ENCODE measurements around the gene KCNJ1. TPM values are rescaled to one million over a fixed set of nuclear protein-coding genes. Genes with fewer than 3 reads are reported as not detected.

Gene KCNJ1
- polyA plus RNA-seq, 1 of the 3 experiments (the other 2 are of a cell fraction) = not detected

GRCh38 chr11:128857341-128857740, 9.8 kb downstream of the KCNJ1 start:
- Histone ChIP-seq H2AFZ (ENCODE audit: low read depth) (no peak overlapping the region), H3K9me3 (no peaks in the 10 kb centered on the region), H3K27me3 (ENCODE audit: insufficient read depth) (no peaks in the 10 kb centered on the region), H3K4me1 (ENCODE audit: control insufficient read depth in 1 of 2, insufficient read depth in 2 of 2, low read depth in 1 of 2, low read length in 1 of 2) (peaks cover 0 to 5% of the 10 kb centered on the region in 2 experiments; a peak in 3 of 4 replicates), H3F3A (replicated peaks; ENCODE audit: insufficient read depth) (peaks cover under 1% of the 10 kb centered on the region), H3K4me3 (ENCODE audit: low read depth in 2 of 2, low read length in 1 of 2) (no peak overlapping the region), H4K20me1 (ENCODE audit: insufficient read depth) (no peaks in the 10 kb centered on the region), H3K9me2 (no peaks in the 10 kb centered on the region), H3K4me2 (no peak overlapping the region), H3K27ac (ENCODE audit: low read depth in 2 of 2, low read length in 1 of 2) (no peak overlapping the region), H3K36me3 (replicated peaks in 1 of 2; ENCODE audit: control insufficient read depth in 1 of 2, insufficient read depth in 2 of 2, low read length in 1 of 2) (no peaks in the 10 kb centered on the region), H3K79me2 (ENCODE audit: insufficient read depth) (no peaks in the 10 kb centered on the region), H3K9ac (no peak overlapping the region)
- no peak for DNase-seq
- TF ChIP-seq, protein P1, sequence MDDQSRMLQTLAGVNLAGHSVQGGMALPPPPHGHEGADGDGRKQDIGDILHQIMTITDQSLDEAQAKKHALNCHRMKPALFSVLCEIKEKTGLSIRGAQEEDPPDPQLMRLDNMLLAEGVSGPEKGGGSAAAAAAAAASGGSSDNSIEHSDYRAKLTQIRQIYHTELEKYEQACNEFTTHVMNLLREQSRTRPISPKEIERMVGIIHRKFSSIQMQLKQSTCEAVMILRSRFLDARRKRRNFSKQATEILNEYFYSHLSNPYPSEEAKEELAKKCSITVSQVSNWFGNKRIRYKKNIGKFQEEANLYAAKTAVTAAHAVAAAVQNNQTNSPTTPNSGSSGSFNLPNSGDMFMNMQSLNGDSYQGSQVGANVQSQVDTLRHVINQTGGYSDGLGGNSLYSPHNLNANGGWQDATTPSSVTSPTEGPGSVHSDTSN (IDR thresholded peaks at IDR 0.05) = no peak
- TF ChIP-seq, protein P2, sequence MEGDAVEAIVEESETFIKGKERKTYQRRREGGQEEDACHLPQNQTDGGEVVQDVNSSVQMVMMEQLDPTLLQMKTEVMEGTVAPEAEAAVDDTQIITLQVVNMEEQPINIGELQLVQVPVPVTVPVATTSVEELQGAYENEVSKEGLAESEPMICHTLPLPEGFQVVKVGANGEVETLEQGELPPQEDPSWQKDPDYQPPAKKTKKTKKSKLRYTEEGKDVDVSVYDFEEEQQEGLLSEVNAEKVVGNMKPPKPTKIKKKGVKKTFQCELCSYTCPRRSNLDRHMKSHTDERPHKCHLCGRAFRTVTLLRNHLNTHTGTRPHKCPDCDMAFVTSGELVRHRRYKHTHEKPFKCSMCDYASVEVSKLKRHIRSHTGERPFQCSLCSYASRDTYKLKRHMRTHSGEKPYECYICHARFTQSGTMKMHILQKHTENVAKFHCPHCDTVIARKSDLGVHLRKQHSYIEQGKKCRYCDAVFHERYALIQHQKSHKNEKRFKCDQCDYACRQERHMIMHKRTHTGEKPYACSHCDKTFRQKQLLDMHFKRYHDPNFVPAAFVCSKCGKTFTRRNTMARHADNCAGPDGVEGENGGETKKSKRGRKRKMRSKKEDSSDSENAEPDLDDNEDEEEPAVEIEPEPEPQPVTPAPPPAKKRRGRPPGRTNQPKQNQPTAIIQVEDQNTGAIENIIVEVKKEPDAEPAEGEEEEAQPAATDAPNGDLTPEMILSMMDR (IDR thresholded peaks at IDR 0.05) = no peak
- no peak for TF ChIP-seq TAF1 (IDR thresholded peaks at IDR 0.05; ENCODE audit: borderline replicate concordance, low read depth, low read length)
- TF ChIP-seq SMC3 (IDR thresholded peaks at IDR 0.05; ENCODE audit: low read depth, low read length) = no peak
- no peak for TF ChIP-seq POLR2AphosphoS5 (IDR thresholded peaks at IDR 0.05; ENCODE audit: low read depth, low read length)
- TF ChIP-seq, protein P3, sequence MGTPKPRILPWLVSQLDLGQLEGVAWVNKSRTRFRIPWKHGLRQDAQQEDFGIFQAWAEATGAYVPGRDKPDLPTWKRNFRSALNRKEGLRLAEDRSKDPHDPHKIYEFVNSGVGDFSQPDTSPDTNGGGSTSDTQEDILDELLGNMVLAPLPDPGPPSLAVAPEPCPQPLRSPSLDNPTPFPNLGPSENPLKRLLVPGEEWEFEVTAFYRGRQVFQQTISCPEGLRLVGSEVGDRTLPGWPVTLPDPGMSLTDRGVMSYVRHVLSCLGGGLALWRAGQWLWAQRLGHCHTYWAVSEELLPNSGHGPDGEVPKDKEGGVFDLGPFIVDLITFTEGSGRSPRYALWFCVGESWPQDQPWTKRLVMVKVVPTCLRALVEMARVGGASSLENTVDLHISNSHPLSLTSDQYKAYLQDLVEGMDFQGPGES (IDR thresholded peaks at IDR 0.05; ENCODE audit: low read depth, low read length) = no peak
- TF ChIP-seq RFX5 (IDR thresholded peaks at IDR 0.05; ENCODE audit: low read length) = no peak
- no peak for TF ChIP-seq EP300 (IDR thresholded peaks at IDR 0.05; ENCODE audit: borderline replicate concordance in 1 of 2, low read depth in 1 of 2, low read length in 1 of 2)
- TF ChIP-seq RAD21 (IDR thresholded peaks at IDR 0.05; ENCODE audit: low read length) = no peak
- no peak for TF ChIP-seq FOSL2 (IDR thresholded peaks at IDR 0.05; ENCODE audit: borderline replicate concordance, low read depth)
- no peak for TF ChIP-seq NFIC (IDR thresholded peaks at IDR 0.05; ENCODE audit: borderline replicate concordance)
- ChIA-PET CTCF (interaction anchor here (0.8 to 1.4 kb wide), 6 partner anchors 8 to 700 kb away, joined by 3 to 6 read pairs (median 4); no protein-coding TSS in a partner anchor), POLR2A (no interaction called here)
- WGBS (ENCODE audit: low lambda C conversion rate) = 78% methylated on average over 2 of the region's 2 CpGs

DNA sequence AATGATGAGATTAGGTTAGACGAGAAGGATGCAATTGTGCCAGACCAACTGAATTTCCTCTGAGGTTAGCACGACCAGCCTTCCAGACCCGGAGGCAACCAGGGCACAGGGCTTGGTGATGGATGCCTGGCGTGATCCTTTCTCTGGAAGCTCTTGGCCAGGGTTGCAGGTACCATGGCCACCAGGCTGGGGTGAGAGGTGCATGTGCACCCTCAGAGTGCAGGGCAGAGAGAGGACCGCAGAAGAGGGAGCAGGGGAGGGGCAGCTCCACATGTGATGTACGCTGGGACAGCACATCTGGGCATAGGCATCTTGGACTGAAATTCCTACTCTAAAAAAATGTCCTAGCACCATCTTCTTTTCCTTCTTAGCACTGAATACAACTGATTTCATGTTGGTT, 10.9 kb downstream of the KCNJ1 start:
- no peak for DNase-seq
- no peaks in the 10 kb centered on the region for H3K9me2 ChIP-seq
- H3K9ac ChIP-seq = no peak overlapping the region
- H3K36me3 ChIP-seq (replicated peaks in 1 of 2; ENCODE audit: control insufficient read depth in 1 of 2, insufficient read depth in 2 of 2, low read length in 1 of 2) = no peaks in the 10 kb centered on the region
- WGBS (ENCODE audit: low lambda C conversion rate) = 69% methylated on average over 4 of the region's 6 CpGs
- no peaks in the 10 kb centered on the region for H3K27me3 ChIP-seq (ENCODE audit: insufficient read depth)
- no peaks in the 10 kb centered on the region for H3K9me3 ChIP-seq
- ChIA-PET CTCF (interaction anchor here (1.0 to 2.7 kb wide), 4 partner anchors 10 to 53 kb away, joined by 3 to 11 read pairs (median 4); no protein-coding TSS in a partner anchor), POLR2A (no interaction called here)
- H3K4me1 ChIP-seq (ENCODE audit: control insufficient read depth in 1 of 2, insufficient read depth in 2 of 2, low read depth in 1 of 2, low read length in 1 of 2) = peaks cover 0 to 5% of the 10 kb centered on the region in 2 experiments; a peak in 2 of 4 replicates
- H4K20me1 ChIP-seq (ENCODE audit: insufficient read depth) = no peaks in the 10 kb centered on the region
- no peak overlapping the region for H2AFZ ChIP-seq (ENCODE audit: low read depth)
- TF ChIP-seq USF1 (IDR thresholded peaks at IDR 0.05; ENCODE audit: borderline replicate concordance, low read depth) (no peak), MAX (IDR thresholded peaks at IDR 0.05; ENCODE audit: low read depth) (no peak), TCF12 (IDR thresholded peaks at IDR 0.05) (no peak), YY1 (IDR thresholded peaks at IDR 0.05; ENCODE audit: low read depth) (no peak), MXI1 (IDR thresholded peaks at IDR 0.05; ENCODE audit: low read depth, low read length) (no peak)
- TF ChIP-seq, protein P4, sequence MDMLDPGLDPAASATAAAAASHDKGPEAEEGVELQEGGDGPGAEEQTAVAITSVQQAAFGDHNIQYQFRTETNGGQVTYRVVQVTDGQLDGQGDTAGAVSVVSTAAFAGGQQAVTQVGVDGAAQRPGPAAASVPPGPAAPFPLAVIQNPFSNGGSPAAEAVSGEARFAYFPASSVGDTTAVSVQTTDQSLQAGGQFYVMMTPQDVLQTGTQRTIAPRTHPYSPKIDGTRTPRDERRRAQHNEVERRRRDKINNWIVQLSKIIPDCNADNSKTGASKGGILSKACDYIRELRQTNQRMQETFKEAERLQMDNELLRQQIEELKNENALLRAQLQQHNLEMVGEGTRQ (IDR thresholded peaks at IDR 0.05; ENCODE audit: borderline replicate concordance, low read depth, low read length) = no peak
- TF ChIP-seq, protein P2 (IDR thresholded peaks at IDR 0.05) = no peak
- no peak overlapping the region for H3K27ac ChIP-seq (ENCODE audit: low read depth in 2 of 2, low read length in 1 of 2)
- no peaks in the 10 kb centered on the region for H3F3A ChIP-seq (replicated peaks; ENCODE audit: insufficient read depth)
- no peaks in the 10 kb centered on the region for H3K79me2 ChIP-seq (ENCODE audit: insufficient read depth)
- H3K4me3 ChIP-seq (ENCODE audit: low read depth in 2 of 2, low read length in 1 of 2) = no peak overlapping the region
- H3K4me2 ChIP-seq = no peak overlapping the region
